K562 (cell line): ENCODE results near the gene SPATA16. TPM values are rescaled to one million over a fixed set of nuclear protein-coding genes. Genes with fewer than 3 reads are reported as not detected.

Experiments
- ATAC-seq: fragments of 200-7000 bp; cut with Tn5 transposase; 3 replicates; pipeline ENCODE4 v1.9.1; 2020; ENCODE audit warnings: moderate library complexity
- BruUV-seq: library from RNA; stranded (reverse); fragments of 400-500 nt; replicated peaks from 2 replicates; lab custom pipeline; 2021; lab: Mats Ljungman, UMichigan
- CTCF ChIA-PET: fragments of 300-600 bp; formaldehyde crosslinking; extraction: SDS; loops from one replicate; lab custom pipeline; 2021; ENCODE audit warnings: low intra/inter-chr PET ratio; lab: Yijun Ruan, JAX
- POLR2A ChIA-PET: fragments of 300-600, 350-650 bp; sonication (Branson Sonifier 250); formaldehyde crosslinking; extraction: SDS; loops from one replicate; lab custom pipeline; 2021; ENCODE audit warnings: antibody characterized with exemption, inconsistent platforms; lab: Yijun Ruan, JAX
- DNase-seq, 4 experiments: peaks; one replicate each; pipeline versions ENCODE4 v3.0.0 to v3.0.0-alpha.2; 2011 to 2018; ENCODE audit warnings: low spot score in 3 of 4, mixed read lengths in 3 of 4; ENCODE audit errors: extremely low read depth in 1 of 4
- FAIRE-seq: peaks from 2 replicates; lab custom pipeline; 2011; peaks lifted over from hg19 to GRCh38; lab: Jason Lieb, UNC
- H2AFZ ChIP-seq: 2 replicates; pipeline ENCODE4 v1.6.0; 2011; ENCODE audit warnings: low read depth, low read length, control low read depth, inconsistent platforms
- H3K27ac ChIP-seq: fragments of 200-600 bp; 3 replicates; pipeline ENCODE4 v1.8.0; 2011; ENCODE audit warnings: low read depth, mild to moderate bottlenecking, control low read depth, inconsistent platforms, low read length, moderate library complexity, mixed read lengths; ENCODE audit errors: extremely low read depth
- H3K27me3 ChIP-seq, 2 experiments: fragments of 300-600 bp in 1 of 2; 2 replicates in 1 of 2; 3 replicates in 1 of 2; pipeline versions ENCODE4 v1.6.0 to v1.8.0; 2011; ENCODE audit warnings: inconsistent platforms in 2 of 2, low read length in 2 of 2, mild to moderate bottlenecking in 1 of 2, mixed read lengths in 1 of 2, moderate library complexity in 1 of 2; ENCODE audit not compliant: control insufficient read depth in 2 of 2, insufficient read depth in 2 of 2
- H3K36me3 ChIP-seq: fragments of 300-600 bp; 3 replicates; pipeline ENCODE4 v1.8.0; 2011; ENCODE audit warnings: mild to moderate bottlenecking, low read length, inconsistent platforms; ENCODE audit not compliant: control insufficient read depth, insufficient read depth
- H3K4me1 ChIP-seq, 2 experiments: fragments of 200-600 bp in 1 of 2; replicated peaks in 1 of 2; 2 replicates in 1 of 2; 3 replicates in 1 of 2; pipeline versions ENCODE4 v1.5.1 to v1.8.0; 2011; ENCODE audit warnings: inconsistent platforms in 2 of 2, low read length in 2 of 2, mild to moderate bottlenecking in 1 of 2, mixed read lengths in 1 of 2, moderate library complexity in 1 of 2; ENCODE audit not compliant: control insufficient read depth in 2 of 2, insufficient read depth in 2 of 2
- H3K4me2 ChIP-seq: 2 replicates; pipeline ENCODE4 v1.6.1; 2011; ENCODE audit warnings: low read length, control low read depth, inconsistent platforms, mixed read lengths; ENCODE audit not compliant: insufficient read depth
- H3K4me3 ChIP-seq: fragments of 200-600 bp; sonication (generic), shearing (Covaris generic); 2 replicates; pipeline ENCODE4 v1.5.1; 2016; ENCODE audit warnings: control low read depth, inconsistent platforms
- H3K79me2 ChIP-seq: fragments of 200-600 bp; 3 replicates; pipeline ENCODE4 v1.8.0; 2011; ENCODE audit warnings: low read length, inconsistent platforms; ENCODE audit not compliant: control insufficient read depth, insufficient read depth
- H3K9ac ChIP-seq, 2 experiments: 2 replicates each; pipeline versions ENCODE4 v1.6.0 to v1.6.1; 2011; ENCODE audit warnings: low read depth in 2 of 2, low read length in 2 of 2, control low read depth in 1 of 2, inconsistent platforms in 1 of 2, mild to moderate bottlenecking in 1 of 2, mixed read lengths in 1 of 2; ENCODE audit not compliant: insufficient read depth in 1 of 2
- H3K9me1 ChIP-seq: one replicate; pipeline ENCODE4 v1.6.0; 2011; ENCODE audit warnings: inconsistent platforms, mild to moderate bottlenecking, low read length, moderate library complexity; ENCODE audit not compliant: control insufficient read depth, insufficient read depth
- H3K9me3 ChIP-seq: replicated peaks from 2 replicates; pipeline ENCODE4 v1.5.1; 2011; ENCODE audit warnings: low read depth, low read length, inconsistent platforms; ENCODE audit not compliant: control insufficient read depth, insufficient read depth
- H4K20me1 ChIP-seq: replicated peaks from 2 replicates; pipeline ENCODE4 v1.6.1; 2011; ENCODE audit warnings: low read length, inconsistent platforms, mixed read lengths; ENCODE audit not compliant: control insufficient read depth, insufficient read depth
- MIER1 ChIP-seq: fragments of 450-650 bp; IDR thresholded peaks from 2 replicates; pipeline ENCODE4 v1.6.1; 2016; ENCODE audit warnings: antibody characterized with exemption, mild to moderate bottlenecking, low read depth
- TAL1 ChIP-seq: fragments of 450-650 bp; IDR thresholded peaks from 2 replicates; pipeline ENCODE4 v1.6.1; 2016; ENCODE audit warnings: mild to moderate bottlenecking
- ZFP36 ChIP-seq: fragments of 150-350 bp; IDR thresholded peaks from 2 replicates; pipeline ENCODE4 v1.6.1; 2018; ENCODE audit warnings: low read length, low read depth; ENCODE audit not compliant: partially characterized antibody
- ZNF445 ChIP-seq: fragments of 250-450 bp; sonication (Bioruptor Pico); IDR thresholded peaks from 2 replicates; pipeline ENCODE4 v1.4.0; 2020; ENCODE audit warnings: low read depth, mild to moderate bottlenecking, moderate library complexity
- ZNF77 ChIP-seq: fragments of 250-450 bp; sonication (Bioruptor Pico); IDR thresholded peaks from 2 replicates; pipeline ENCODE4 v1.5.0; 2020
- WGBS: fragments of 100-300 bp; shearing (Covaris generic); methylation state at CpG from one replicate; pipeline ENCODE4 v1.1.6; 2016; ENCODE audit warnings: low coverage, mixed read lengths; ENCODE audit not compliant: insufficient coverage; ENCODE audit errors: missing lambda C conversion rate; 5-methylcytosine and 5-hydroxymethylcytosine counted together
- in situ Hi-C: fragments of 300-500 bp; cut with MboI; formaldehyde crosslinking; loops from 4 replicates; pipeline ENCODE4 v1.15.0; 2018; ENCODE audit warnings: inconsistent platforms, mixed read lengths
- intact Hi-C: fragments of 100-400 bp; cut with micrococcal nuclease; formaldehyde crosslinking; loops from 2 replicates; pipeline ENCODE4 v1.14.2; 2022
- polyA plus RNA-seq, 8 experiments: library from polyadenylated mRNA; depleted of rRNA in 4 of 8; stranded (reverse) in 5 of 8; unstranded in 3 of 8; fragments of >200 nt; fragmentation: Nextera tagmentation in 2 of 8; fragmentation: Illumina TruSeq in 1 of 8; extraction: Ambion mirVana in 2 of 8; extraction: Trizol in 1 of 8; gene quantifications; 2 replicates each; pipeline versions ENCODE4 v1.2.1 to v1.2.3, GENCODE V29; 2011 to 2014; ENCODE audit warnings: inconsistent platforms in 1 of 8, missing spikeins in 1 of 8
- total RNA-seq, 7 experiments: library from RNA; depleted of rRNA in 6 of 7; stranded (reverse); fragments of >200 nt in 6 of 7; fragmentation: Illumina TruSeq in 2 of 7; extraction: Trizol in 2 of 7; gene quantifications; 2 replicates each; pipeline versions ENCODE4 v1.2.1 to v1.2.3, GENCODE V29; 2011 to 2021; ENCODE audit warnings: low replicate concordance in 1 of 7
- TF ChIP-seq, protein P1 (sequence below): sonication (generic); formaldehyde crosslinking; IDR thresholded peaks from 2 replicates; pipeline ENCODE4 v1.8.0; 2022; ENCODE audit warnings: mild to moderate bottlenecking, missing genetic modification reagents, borderline replicate concordance
- TF ChIP-seq, protein P2 (sequence below): fragments of 150-350 bp; IDR thresholded peaks from 2 replicates; pipeline ENCODE4 v1.6.1; 2014; ENCODE audit warnings: low read depth, mild to moderate bottlenecking, low read length, borderline replicate concordance

The SPATA16 gene
- total and polyA plus RNA-seq, 9 of the 15 experiments (the other 6 are each of a cell fraction or from before 2014, with no cell fraction given), result not detected

DNA sequence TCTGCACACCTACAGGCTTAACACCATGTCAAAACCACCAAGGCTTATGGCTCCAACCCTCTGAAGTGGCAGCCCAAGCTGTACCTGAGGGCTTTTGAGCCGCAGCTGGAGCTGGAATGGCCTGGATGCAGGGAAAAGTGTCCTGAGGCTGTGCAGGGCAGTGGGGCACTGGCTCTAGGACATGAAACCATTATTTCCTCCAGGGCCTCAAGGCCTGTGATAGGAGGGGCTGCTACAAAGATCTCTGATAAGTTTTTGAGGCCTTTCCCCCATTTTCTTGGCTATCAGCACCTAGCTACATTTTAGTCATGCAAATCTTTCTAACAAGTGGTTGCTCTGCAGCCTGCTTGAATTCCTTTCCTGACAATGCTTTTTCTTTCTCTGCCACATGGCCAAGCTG lies 37.6 kb downstream of the SPATA16 start:
- Histone ChIP-seq H3K9ac (no peak overlapping the region), H3K4me2 (no peak overlapping the region), H3K79me2 (no peaks in the 10 kb centered on the region), H3K27ac (no peak overlapping the region), H3K9me3 (peaks cover 1% of the 10 kb centered on the region; the same call in 1 of the 2 replicates), H2AFZ (no peak overlapping the region), H3K9me1 (no peaks in the 10 kb centered on the region), H3K4me1 (no peaks in the 10 kb centered on the region), H3K4me3 (no peak overlapping the region), H4K20me1 (no peaks in the 10 kb centered on the region), H3K36me3 (no peaks in the 10 kb centered on the region), H3K27me3 (no peaks in the 10 kb centered on the region)
- DNase-seq, result no peak
- TF ChIP-seq TAL1 (no peak), ZFP36 (peak; percentile 60), ZNF445 (no peak)
- WGBS, result 0% methylated on average over 1 of the region's 1 CpG
- in situ Hi-C loops, result no loop called here
- intact Hi-C loops, result no loop called here
- no peak for ATAC-seq
- no TSS peak for BruUV-seq
- CTCF ChIA-PET, result no interaction called here
- POLR2A ChIA-PET, result no interaction called here
- FAIRE-seq, result no peak

DNA sequence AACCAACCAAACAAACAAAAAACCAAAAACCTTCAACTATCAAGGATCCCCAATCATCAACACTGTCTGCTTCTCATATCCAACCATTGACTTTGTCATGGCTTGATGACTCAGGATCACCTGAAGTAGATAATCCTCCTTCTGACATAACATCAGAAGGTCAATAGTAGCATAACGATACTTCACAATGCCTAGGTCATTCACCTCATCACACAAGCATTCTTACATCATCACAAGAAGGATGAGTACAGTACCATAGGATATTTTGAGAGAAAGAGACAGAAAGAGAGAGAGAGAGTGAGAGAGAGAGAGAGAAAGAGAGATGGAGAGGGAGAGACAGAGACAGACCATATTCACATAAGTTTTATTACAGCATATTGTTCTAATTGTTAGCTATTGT lies 42.1 kb downstream of the SPATA16 start:
- no peaks in the 10 kb centered on the region for H3K27me3 ChIP-seq
- no peaks in the 10 kb centered on the region for H3K9me1 ChIP-seq
- BruUV-seq, result no TSS peak
- H3K4me3 ChIP-seq, result no peak overlapping the region
- H3K4me2 ChIP-seq, result no peak overlapping the region
- H4K20me1 ChIP-seq, result no peaks in the 10 kb centered on the region
- 8% methylated on average over 1 of the region's 1 CpG for WGBS
- no peaks in the 10 kb centered on the region for H3K36me3 ChIP-seq
- H3K9ac ChIP-seq, result no peak overlapping the region
- DNase-seq (no peak), ATAC-seq (no peak), FAIRE-seq (no peak)
- ChIA-PET POLR2A (no interaction called here), CTCF (no interaction called here)
- intact Hi-C loops (no loop called here), in situ Hi-C loops (no loop called here)
- no peaks in the 10 kb centered on the region for H3K4me1 ChIP-seq
- no peaks in the 10 kb centered on the region for H3K79me2 ChIP-seq
- H2AFZ ChIP-seq, result no peak overlapping the region
- H3K9me3 ChIP-seq, result peaks cover 1% of the 10 kb centered on the region; the same call in 1 of the 2 replicates
- no peak overlapping the region for H3K27ac ChIP-seq
- TF ChIP-seq ZNF77 (CRISPR knock-in tag) (no peak), MIER1 (no peak)
- TF ChIP-seq, protein P1, sequence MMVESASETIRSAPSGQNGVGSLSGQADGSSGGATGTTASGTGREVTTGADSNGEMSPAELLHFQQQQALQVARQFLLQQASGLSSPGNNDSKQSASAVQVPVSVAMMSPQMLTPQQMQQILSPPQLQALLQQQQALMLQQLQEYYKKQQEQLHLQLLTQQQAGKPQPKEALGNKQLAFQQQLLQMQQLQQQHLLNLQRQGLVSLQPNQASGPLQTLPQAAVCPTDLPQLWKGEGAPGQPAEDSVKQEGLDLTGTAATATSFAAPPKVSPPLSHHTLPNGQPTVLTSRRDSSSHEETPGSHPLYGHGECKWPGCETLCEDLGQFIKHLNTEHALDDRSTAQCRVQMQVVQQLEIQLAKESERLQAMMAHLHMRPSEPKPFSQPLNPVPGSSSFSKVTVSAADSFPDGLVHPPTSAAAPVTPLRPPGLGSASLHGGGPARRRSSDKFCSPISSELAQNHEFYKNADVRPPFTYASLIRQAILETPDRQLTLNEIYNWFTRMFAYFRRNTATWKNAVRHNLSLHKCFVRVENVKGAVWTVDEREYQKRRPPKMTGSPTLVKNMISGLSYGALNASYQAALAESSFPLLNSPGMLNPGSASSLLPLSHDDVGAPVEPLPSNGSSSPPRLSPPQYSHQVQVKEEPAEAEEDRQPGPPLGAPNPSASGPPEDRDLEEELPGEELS (CRISPR knock-in tag), result no peak
- TF ChIP-seq, protein P2, sequence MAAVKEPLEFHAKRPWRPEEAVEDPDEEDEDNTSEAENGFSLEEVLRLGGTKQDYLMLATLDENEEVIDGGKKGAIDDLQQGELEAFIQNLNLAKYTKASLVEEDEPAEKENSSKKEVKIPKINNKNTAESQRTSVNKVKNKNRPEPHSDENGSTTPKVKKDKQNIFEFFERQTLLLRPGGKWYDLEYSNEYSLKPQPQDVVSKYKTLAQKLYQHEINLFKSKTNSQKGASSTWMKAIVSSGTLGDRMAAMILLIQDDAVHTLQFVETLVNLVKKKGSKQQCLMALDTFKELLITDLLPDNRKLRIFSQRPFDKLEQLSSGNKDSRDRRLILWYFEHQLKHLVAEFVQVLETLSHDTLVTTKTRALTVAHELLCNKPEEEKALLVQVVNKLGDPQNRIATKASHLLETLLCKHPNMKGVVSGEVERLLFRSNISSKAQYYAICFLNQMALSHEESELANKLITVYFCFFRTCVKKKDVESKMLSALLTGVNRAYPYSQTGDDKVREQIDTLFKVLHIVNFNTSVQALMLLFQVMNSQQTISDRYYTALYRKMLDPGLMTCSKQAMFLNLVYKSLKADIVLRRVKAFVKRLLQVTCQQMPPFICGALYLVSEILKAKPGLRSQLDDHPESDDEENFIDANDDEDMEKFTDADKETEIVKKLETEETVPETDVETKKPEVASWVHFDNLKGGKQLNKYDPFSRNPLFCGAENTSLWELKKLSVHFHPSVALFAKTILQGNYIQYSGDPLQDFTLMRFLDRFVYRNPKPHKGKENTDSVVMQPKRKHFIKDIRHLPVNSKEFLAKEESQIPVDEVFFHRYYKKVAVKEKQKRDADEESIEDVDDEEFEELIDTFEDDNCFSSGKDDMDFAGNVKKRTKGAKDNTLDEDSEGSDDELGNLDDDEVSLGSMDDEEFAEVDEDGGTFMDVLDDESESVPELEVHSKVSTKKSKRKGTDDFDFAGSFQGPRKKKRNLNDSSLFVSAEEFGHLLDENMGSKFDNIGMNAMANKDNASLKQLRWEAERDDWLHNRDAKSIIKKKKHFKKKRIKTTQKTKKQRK, result no peak
